ENCODE results near the gene MMUT. TPM values are rescaled to one million over a fixed set of nuclear protein-coding genes. Genes with fewer than 3 reads are reported as not detected.

Gene MMUT
- total RNA-seq, 1 experiment from 2014 or later: 20.5 TPM

DNA sequence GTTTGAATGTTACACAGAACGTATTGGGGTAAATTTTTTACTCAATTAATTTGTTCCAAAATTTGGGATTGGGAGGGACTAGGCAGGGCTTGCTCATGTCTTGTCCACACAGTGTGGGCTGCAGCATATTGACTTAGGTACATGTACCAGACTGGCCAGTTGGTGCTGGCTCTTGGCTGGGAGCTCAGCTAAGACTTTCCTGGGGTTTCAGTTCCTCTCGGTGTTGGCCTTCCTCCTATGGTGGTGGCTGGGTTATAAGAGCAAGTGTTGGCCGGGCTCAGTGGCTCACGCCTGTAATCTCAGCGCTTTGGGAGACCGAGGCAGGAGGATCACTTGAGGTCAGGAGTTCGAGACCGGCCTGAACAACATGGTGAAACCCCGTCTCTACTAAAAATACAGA lies 5.0 kb upstream of the MMUT start:
- ChIA-PET POLR2A (ENCODE audit: low non-redundant PET) (no interaction called here), CTCF (no interaction called here)
- TF ChIP-seq, protein P1, sequence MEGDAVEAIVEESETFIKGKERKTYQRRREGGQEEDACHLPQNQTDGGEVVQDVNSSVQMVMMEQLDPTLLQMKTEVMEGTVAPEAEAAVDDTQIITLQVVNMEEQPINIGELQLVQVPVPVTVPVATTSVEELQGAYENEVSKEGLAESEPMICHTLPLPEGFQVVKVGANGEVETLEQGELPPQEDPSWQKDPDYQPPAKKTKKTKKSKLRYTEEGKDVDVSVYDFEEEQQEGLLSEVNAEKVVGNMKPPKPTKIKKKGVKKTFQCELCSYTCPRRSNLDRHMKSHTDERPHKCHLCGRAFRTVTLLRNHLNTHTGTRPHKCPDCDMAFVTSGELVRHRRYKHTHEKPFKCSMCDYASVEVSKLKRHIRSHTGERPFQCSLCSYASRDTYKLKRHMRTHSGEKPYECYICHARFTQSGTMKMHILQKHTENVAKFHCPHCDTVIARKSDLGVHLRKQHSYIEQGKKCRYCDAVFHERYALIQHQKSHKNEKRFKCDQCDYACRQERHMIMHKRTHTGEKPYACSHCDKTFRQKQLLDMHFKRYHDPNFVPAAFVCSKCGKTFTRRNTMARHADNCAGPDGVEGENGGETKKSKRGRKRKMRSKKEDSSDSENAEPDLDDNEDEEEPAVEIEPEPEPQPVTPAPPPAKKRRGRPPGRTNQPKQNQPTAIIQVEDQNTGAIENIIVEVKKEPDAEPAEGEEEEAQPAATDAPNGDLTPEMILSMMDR (conservative IDR thresholded peaks at IDR 0.05; ENCODE audit: low read depth, low read length): no peak
- no peak for TF ChIP-seq EZH2 (IDR thresholded peaks at IDR 0.05; ENCODE audit: borderline replicate concordance, low read depth, low read length, poor library complexity, severe bottlenecking)

DNA sequence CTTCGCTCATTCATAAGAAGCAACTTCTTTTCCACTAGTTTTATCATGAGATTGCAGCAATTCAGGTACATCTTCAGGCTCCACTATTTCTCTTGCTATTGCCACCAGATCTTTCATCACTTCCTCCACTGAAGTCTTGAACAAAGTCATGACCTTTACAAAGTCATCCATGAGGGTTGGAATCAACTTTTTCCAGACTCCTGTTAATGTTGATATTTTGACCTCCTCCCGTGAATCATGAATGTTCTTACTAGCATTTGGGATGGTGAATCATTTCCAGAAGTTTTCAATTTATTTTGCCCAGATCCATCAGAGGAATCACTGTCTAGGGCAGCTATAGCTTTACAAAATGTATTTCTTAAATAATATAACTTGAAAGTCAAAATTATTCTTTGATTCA lies 1.6 kb upstream of the MMUT start:
- H3K27me3 ChIP-seq (replicated peaks; ENCODE audit: insufficient read depth, low read depth, low read length, poor library complexity): no peaks in the 10 kb centered on the region
- no peaks in the 10 kb centered on the region for H3K36me3 ChIP-seq (ENCODE audit: insufficient read depth, low read length, poor library complexity, severe bottlenecking)
- no peak overlapping the region for H3K27ac ChIP-seq (ENCODE audit: low read depth, low read length, poor library complexity, severe bottlenecking)
- ChIA-PET POLR2A (ENCODE audit: low non-redundant PET) (no interaction called here), CTCF (no interaction called here)
- BruUV-seq (replicated peaks): no TSS peak
- peaks cover 8% of the 10 kb centered on the region for H3K4me1 ChIP-seq (ENCODE audit: insufficient read depth, low read length, poor library complexity, severe bottlenecking)
- intact Hi-C loops (cut with micrococcal nuclease; ENCODE audit: unreplicated experiment): loop anchor here (5.0 kb wide), 1 partner anchor 383 kb away; no protein-coding TSS in a partner anchor
- peak overlapping the region; percentile 66 for H3K4me3 ChIP-seq (ENCODE audit: low read depth, low read length, poor library complexity, severe bottlenecking)
- TF ChIP-seq EZH2 (IDR thresholded peaks at IDR 0.05; ENCODE audit: borderline replicate concordance, low read depth, low read length, poor library complexity, severe bottlenecking): no peak
- TF ChIP-seq, protein P1 (conservative IDR thresholded peaks at IDR 0.05; ENCODE audit: low read depth, low read length): no peak
- no peaks in the 10 kb centered on the region for H3K9me3 ChIP-seq (ENCODE audit: low read depth, low read length, poor library complexity, severe bottlenecking)
- DNase-seq (ENCODE audit: low spot score): no peak

More for the DNA sequence above, 5.0 kb upstream of the MMUT start:
- intact Hi-C loops (cut with micrococcal nuclease; ENCODE audit: unreplicated experiment): no loop called here
- Histone ChIP-seq H3K4me3 (ENCODE audit: low read depth, low read length, poor library complexity, severe bottlenecking) (no peak overlapping the region), H3K27me3 (replicated peaks; ENCODE audit: insufficient read depth, low read depth, low read length, poor library complexity) (no peaks in the 10 kb centered on the region), H3K36me3 (ENCODE audit: insufficient read depth, low read length, poor library complexity, severe bottlenecking) (peaks cover 26% of the 10 kb centered on the region), H3K9me3 (ENCODE audit: low read depth, low read length, poor library complexity, severe bottlenecking) (no peaks in the 10 kb centered on the region), H3K4me1 (ENCODE audit: insufficient read depth, low read length, poor library complexity, severe bottlenecking) (no peaks in the 10 kb centered on the region), H3K27ac (ENCODE audit: low read depth, low read length, poor library complexity, severe bottlenecking) (no peak overlapping the region)
- no TSS peak for BruUV-seq (replicated peaks)
- DNase-seq (ENCODE audit: low spot score): no peak

DNA sequence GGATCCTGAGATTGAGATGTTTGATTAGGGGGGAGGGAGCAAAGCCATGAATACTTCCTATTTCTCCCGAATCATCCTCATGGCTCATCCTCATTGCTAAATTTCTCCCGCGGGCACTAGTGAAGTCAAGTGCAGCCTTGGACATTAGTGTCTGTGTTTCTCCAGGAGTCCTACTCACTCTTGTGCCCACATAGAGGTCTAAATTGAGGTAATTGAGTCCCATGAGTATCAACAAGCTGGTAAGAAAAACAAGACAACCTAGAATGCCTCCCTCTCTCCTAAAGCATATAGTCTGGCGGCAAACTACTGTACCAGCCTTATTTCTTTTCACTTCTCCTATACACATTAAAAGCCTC lies 537 bp upstream of the MMUT start:
- TF ChIP-seq, protein P1 (conservative IDR thresholded peaks at IDR 0.05; ENCODE audit: low read depth, low read length): no peak
- no peak for TF ChIP-seq EZH2 (IDR thresholded peaks at IDR 0.05; ENCODE audit: borderline replicate concordance, low read depth, low read length, poor library complexity, severe bottlenecking)
- H3K4me1 ChIP-seq (ENCODE audit: insufficient read depth, low read length, poor library complexity, severe bottlenecking): peaks cover 8% of the 10 kb centered on the region
- intact Hi-C loops (cut with micrococcal nuclease; ENCODE audit: unreplicated experiment): loop anchor here (5.0 kb wide), 1 partner anchor 384 kb away; no protein-coding TSS in a partner anchor
- no peaks in the 10 kb centered on the region for H3K9me3 ChIP-seq (ENCODE audit: low read depth, low read length, poor library complexity, severe bottlenecking)
- ChIA-PET POLR2A (ENCODE audit: low non-redundant PET) (no interaction called here), CTCF (no interaction called here)
- DNase-seq (ENCODE audit: low spot score): no peak
- BruUV-seq (replicated peaks): TSS peak; percentile 89
- H3K27me3 ChIP-seq (replicated peaks; ENCODE audit: insufficient read depth, low read depth, low read length, poor library complexity): no peaks in the 10 kb centered on the region
- no peaks in the 10 kb centered on the region for H3K36me3 ChIP-seq (ENCODE audit: insufficient read depth, low read length, poor library complexity, severe bottlenecking)
- H3K27ac ChIP-seq (ENCODE audit: low read depth, low read length, poor library complexity, severe bottlenecking): peak overlapping the region; percentile 92
- peak overlapping the region; percentile 66 for H3K4me3 ChIP-seq (ENCODE audit: low read depth, low read length, poor library complexity, severe bottlenecking)

Data from A673 (cell line).